Iris pigment epithelial cell (primary cell): ENCODE data around the gene SCO2.
"Not testable (repeated sequence)": the region's sequence is repeated elsewhere in the genome, so short reads cannot be mapped to it uniquely, and the experiment has no call there.

Experiments
- DNase-seq: peaks from one replicate; pipeline ENCODE4 v3.0.0-alpha.2; 2011; ENCODE audit warnings: low read depth

SCO2 gene

GRCh38 chr22:50520184-50520583 lies 5.2 kb downstream of the SCO2 start:
- not testable (repeated sequence) for DNase-seq

DNA sequence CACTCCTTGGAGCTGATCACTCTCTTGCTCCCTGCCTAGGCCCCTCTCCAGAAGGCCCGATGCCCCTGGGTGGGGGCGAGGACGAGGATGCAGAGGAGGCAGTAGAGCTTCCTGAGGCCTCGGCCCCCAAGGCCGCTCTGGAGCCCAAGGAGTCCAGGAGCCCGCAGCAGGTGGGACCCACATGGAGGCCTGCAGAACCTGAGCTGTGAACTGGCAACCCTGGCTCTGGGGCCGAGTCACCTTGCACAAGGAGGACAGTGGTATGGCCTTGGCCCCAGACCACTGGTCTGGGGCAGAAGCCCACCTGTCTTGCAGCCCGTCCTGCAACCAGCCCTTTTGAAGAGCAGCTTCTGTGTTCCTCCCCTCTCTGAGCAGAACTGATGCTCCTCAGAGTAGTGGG lies 6.2 kb downstream of the SCO2 start:
- no peak for DNase-seq

- DNase-seq, result no peak
These were observed 6.8 kb downstream of the SCO2 start for GRCh38 chr22:50518606-50519005.

- no peak for DNase-seq
These were observed 7.7 kb downstream of the SCO2 start for GRCh38 chr22:50517495-50518260.

- no peak for DNase-seq
These were observed 8.5 kb downstream of the SCO2 start for GRCh38 chr22:50516891-50517290.

DNA sequence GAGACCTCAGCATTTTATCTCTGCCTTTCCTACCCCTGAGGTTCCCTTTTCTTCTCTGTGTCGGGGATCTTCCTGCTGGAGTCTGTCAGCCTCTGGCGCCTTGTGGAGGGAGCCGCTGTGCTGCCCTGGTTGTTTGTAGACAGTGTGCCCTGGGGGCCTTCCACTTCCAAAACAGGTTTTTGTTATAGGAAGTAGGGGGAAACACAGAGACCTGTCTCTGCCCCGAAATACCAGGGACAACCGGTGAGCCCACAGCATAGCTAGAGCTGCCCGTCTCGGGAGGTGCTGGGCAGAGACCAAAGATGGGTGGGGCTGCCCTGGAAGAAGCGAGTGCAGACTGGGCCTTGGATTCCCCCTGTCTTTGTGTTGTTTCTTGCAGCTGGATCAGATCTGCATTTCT lies 9.3 kb downstream of the SCO2 start:
- no peak for DNase-seq

DNA sequence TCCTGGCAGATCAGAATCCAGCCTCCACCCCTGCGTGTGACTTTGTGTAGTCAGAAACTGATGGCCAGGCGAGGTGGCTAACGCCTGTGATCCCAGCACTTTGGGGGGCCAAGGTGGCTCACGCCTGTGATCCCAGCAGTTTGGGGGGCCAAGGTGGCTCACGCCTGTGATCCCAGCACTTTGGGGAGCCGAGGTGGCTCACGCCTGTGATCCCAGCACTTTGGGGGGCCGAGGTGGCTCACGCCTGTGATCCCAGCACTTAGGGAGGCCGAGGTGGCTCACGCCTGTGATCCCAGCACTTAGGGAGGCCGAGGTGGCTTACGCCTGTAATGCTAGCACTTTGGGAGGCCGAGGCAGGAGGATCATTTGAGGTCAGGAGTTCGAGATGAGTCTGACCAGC lies 12.2 kb downstream of the SCO2 start:
- no peak for DNase-seq

GRCh38 chr22:50508897-50509296 lies 16.5 kb downstream of the SCO2 start:
- DNase-seq, result no peak

GRCh38 chr22:50507991-50508884 lies 17.2 kb downstream of the SCO2 start, which contains the start of gene NCAPH2:
Gene NCAPH2, plus strand, starts transcription at chr22:50508224. Its CDS starts 114 bp downstream, at chr22:50508338.
- DNase-seq, result peak; percentile 94

DNA sequence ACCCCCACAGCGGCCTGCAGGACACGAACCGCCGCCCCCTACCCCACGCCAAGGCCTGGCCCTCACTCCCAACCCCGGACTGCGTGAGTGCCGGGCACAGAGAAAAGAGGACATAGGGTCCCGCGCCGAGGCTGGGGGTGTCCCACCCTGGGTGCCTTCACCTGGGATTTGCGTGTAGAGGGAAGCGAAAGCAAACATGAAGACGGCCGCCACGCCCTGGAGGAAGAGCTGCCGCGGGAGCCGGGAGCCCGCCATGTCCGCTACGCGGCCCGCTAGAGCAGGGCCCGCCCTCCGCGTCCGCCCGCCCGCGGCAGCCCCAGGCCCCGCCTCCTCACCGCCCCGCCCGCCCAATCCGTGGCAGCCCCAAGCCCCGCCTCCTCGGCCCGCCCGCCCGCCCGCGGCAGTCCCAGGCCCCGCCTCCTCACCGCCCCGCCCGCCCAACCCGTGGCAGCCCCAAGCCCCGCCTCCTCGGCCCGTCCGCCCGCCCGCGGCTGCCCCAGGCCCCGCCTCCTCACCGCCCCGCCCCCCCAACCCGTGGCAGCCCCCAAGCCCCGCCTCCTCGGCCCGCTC lies 17.9 kb downstream of the SCO2 start, which contains the start of gene LMF2:
Gene LMF2 (minus strand): TSS at position 282 of the 570 bp plus-strand sequence. CDS start 27 bp downstream, at position 255.
- DNase-seq, result no peak

DNA sequence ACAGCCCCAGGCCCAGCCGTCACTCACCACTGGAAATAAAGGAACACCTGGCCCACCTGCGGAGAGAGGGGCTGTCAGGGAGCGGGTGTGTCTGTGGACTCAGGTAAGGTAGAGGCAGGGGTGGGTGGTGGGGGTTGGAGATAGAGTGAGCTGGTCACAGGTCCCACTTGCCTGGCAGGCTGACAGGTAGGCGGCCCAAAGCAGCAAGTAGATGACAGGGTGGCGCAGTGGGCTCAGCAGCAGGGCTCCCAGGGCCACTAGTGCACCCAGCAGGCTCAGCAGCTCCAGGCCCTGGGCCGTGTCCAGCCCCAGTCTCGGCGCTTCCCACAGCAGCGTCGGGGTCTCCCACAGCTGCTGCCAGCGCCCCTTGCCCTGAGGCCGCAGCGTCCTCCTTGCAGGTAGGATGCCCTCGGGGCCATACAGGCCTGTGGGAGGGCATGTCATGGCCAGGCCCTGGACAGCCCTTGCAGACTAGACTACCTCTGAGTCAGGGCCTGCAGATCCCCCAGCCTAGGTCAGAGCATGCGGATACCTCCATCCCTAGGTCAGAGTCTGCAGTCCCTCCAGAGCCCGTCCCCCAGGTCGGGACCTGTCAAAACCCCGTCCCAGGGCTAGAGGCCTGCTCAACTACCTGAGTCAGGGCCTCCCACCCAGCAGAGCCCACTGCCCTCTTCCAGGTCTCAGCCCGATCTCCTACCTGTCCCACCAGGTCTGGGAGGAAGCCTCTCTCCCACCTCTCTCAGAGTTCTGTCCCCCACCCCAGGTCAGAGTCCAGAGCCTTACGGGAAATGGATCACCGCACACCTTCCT lies 18.6 kb downstream of the SCO2 start:
- DNase-seq, result no peak

DNA sequence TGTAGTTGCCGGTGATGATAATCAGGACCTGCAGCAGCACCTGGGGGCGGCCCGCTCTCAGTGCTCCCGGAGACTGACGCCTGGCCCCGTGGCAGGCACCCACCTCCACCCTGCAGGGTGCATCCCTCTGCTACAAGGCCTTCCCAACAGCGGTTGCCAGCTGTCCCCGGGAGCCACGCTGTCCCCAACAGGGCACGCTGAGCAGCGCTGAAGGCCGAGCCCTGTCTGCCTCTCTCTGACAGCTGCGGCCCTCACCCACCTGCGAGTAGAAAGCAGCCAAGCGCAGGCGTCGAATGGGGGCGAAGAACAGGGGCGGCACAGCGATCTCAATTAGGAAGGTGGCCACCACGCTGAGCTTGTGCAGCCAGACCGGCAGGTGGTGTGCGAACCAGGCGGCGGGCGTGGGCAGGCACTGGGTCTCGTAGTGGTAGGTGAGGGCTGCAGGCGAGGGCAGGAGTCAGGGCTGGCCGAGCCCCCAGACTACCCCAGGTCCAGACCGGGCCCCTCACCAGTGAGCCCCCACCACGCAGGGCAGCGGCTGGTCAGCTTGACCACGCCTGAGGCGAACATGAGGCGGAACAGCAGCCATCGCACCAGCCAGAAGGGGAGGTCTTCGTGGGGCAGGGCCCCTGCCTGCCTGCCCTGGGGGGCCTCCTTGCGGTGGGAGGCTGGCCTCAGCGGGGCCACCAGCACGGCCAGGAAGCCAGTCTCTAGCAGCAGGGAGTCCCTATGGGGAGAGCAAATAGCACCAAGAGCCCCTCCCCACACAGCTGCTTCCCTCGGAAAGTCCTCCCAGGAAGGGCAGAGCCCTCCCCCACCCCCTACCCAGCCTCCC lies 19.4 kb downstream of the SCO2 start:
- DNase-seq, result no peak

DNA sequence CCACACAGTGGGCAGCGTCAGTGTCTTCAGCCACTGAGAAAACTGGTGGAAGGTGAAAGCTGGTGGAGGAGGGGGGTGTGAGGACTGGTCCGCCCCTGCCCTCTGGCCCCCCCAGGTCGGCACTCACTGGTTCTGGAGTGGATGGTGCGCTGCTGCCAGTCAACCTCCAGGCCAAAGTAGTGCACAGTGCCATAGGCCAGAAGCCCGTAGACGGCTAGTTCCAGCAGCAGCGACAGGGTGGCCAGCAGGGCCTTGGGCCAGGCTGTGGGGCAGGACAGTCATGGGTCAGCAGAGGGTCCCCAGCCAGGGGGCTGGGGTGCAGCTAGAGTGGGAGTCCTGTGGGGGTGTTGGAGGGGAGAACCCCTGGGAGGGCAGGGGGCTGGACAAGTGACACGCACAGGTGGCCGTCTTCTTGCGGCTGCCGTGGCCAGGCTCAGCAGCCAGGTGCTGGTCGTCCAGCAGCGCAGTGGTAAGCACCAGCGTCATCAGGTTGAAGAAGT lies 20.1 kb downstream of the SCO2 start:
- DNase-seq, result no peak

- no peak for DNase-seq
These were observed 20.8 kb downstream of the SCO2 start for GRCh38 chr22:50504369-50505211.

DNA sequence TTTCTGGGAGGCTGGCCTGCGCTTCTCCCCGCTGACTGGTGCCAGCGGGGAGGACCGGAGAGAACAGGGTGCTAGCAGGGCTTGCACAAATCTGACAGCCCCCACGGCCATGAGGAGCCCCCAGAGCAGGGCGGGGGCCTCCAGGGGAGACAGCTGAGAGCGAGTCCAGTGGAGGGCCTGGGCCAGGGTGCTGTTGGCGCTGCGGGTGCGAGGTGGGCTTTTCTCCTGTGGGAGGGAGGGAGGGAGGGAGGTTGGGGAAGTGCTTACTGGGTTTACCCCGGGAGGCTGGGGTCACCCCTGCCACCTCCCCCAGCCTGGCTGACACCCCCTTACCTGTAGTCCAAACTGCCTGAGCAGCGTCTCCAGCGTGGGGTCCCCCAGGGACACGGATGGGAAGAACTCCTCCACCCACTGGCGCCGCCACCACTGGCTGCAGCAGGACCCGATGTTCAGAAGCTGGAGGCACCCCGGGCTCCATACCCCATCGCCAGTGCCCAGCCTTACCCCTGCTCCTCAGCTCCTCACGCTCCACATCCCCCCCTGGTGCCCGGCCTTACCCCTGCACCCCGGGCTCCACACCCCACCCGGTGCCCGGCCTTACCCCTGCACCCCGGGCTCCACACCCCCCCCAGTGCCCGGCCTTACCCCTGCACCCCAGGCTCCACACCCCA lies 21.8 kb downstream of the SCO2 start:
- DNase-seq, result no peak

GRCh38 chr22:50502628-50503474 lies 22.5 kb downstream of the SCO2 start:
- no peak for DNase-seq

GRCh38 chr22:50502096-50502495 lies 23.3 kb downstream of the SCO2 start:
- DNase-seq, result no peak

DNA sequence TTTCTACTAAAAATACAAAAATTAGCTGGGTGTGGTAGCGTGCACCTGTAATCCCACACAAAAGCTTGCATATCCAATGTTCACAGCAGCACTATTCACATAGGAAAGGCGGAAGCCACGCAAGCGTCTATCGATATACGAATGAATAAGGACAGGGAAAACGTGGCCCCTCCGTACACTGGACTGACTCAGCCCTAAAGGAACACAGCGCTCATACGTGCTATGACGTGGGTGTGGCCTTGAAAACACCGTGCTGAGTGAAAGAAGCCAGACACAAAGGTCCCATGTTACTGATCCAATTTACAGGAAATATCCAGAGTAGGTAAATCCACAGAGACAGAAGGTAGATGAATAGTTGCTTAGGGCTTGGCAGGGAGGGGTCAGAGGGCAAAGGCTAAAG lies 24.9 kb downstream of the SCO2 start:
- DNase-seq, result no peak
